T-helper 22 cell (primary cell): ENCODE results near the gene PPL.

ENCODE experiments used
- DNase-seq: peaks from one replicate; pipeline ENCODE4 v3.0.0-alpha.2; 2020; ENCODE audit warnings: low read depth

PPL gene

GRCh38 chr16:4884972-4885874 lies 51.7 kb downstream of the PPL start:
- no peak for DNase-seq

GRCh38 chr16:4884209-4884608 lies 52.7 kb downstream of the PPL start:
- no peak for DNase-seq

GRCh38 chr16:4883501-4883900 lies 53.4 kb downstream of the PPL start:
- DNase-seq: no peak

GRCh38 chr16:4882633-4883285 lies 54.2 kb downstream of the PPL start:
- DNase-seq: no peak

- no peak for DNase-seq
Observed at GRCh38 chr16:4882000-4882632, 54.8 kb downstream of the PPL start.

- DNase-seq: no peak
Observed at GRCh38 chr16:4880006-4880580, 56.9 kb downstream of the PPL start.

- no peak for DNase-seq
Observed at GRCh38 chr16:4879049-4879448, 57.9 kb downstream of the PPL start.

GRCh38 chr16:4877380-4877685 lies 59.6 kb downstream of the PPL start:
- no peak for DNase-seq

GRCh38 chr16:4876646-4877379 lies 60.1 kb downstream of the PPL start:
- no peak for DNase-seq

- DNase-seq: no peak
Observed at GRCh38 chr16:4874666-4875065, 62.3 kb downstream of the PPL start.

- DNase-seq: no peak
Observed at GRCh38 chr16:4873091-4873490, 63.9 kb downstream of the PPL start.

GRCh38 chr16:4871071-4871470 lies 65.9 kb downstream of the PPL start:
- DNase-seq: no peak

- DNase-seq: no peak
Observed at GRCh38 chr16:4870138-4870671, 66.7 kb downstream of the PPL start.

GRCh38 chr16:4869147-4869805 lies 67.7 kb downstream of the PPL start:
- DNase-seq: no peak

- DNase-seq: no peak
Observed at GRCh38 chr16:4868535-4868934, 68.4 kb downstream of the PPL start.

GRCh38 chr16:4868026-4868425 lies 68.9 kb downstream of the PPL start:
- DNase-seq: no peak

- DNase-seq: no peak
Observed at GRCh38 chr16:4866586-4866985, 70.4 kb downstream of the PPL start.

GRCh38 chr16:4865231-4865860 lies 71.6 kb downstream of the PPL start:
- no peak for DNase-seq

GRCh38 chr16:4864728-4865127 lies 72.2 kb downstream of the PPL start:
- DNase-seq: no peak

GRCh38 chr16:4862639-4863038 lies 74.3 kb downstream of the PPL start:
- no peak for DNase-seq
